Measurements from ENCODE around the gene C20orf141. TPM values are rescaled to one million over a fixed set of nuclear protein-coding genes. Genes with fewer than 3 reads are reported as not detected.

C20orf141 gene
- total and polyA plus RNA-seq, 10 of the 15 experiments (the other 5 are each of a cell fraction or from before 2014, with no cell fraction given), result not detected

DNA sequence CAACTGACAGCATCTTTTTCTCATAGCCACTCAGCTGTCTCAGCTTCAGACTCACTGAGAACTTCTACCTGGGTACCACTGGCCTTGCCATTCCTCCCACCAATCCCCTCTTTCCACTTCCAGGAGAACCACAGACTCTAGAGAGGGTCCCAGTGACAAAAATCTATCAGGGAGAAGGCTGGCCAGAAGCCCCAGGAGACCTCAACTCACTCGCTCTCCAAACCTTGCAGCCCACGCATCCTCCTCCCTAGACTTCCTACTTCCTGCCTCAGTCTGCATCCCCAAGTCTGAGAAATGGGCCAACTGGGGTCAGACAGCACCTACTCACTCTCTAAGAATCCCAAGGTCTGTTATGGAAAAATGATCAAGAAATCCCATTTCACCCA lies 2.5 kb downstream of the C20orf141 start (continued):
- TF ChIP-seq E2F8 (IDR thresholded peaks at IDR 0.05; ENCODE audit: low read depth, partially characterized antibody) (no peak), CHD1 (IDR thresholded peaks at IDR 0.05; ENCODE audit: low read depth, low read length) (no peak), BHLHE40 (IDR thresholded peaks at IDR 0.05; ENCODE audit: borderline replicate concordance in 1 of 2, low read depth in 2 of 2, low read length in 1 of 2) (no peak), SMARCA5 (IDR thresholded peaks at IDR 0.05) (no peak), SUPT20H (IDR thresholded peaks at IDR 0.05; ENCODE audit: borderline replicate concordance, control insufficient read depth, low read depth, low read length) (no peak), SMAD1 (IDR thresholded peaks at IDR 0.05; ENCODE audit: low read depth, partially characterized antibody) (no peak)
- TF ChIP-seq, protein P1, sequence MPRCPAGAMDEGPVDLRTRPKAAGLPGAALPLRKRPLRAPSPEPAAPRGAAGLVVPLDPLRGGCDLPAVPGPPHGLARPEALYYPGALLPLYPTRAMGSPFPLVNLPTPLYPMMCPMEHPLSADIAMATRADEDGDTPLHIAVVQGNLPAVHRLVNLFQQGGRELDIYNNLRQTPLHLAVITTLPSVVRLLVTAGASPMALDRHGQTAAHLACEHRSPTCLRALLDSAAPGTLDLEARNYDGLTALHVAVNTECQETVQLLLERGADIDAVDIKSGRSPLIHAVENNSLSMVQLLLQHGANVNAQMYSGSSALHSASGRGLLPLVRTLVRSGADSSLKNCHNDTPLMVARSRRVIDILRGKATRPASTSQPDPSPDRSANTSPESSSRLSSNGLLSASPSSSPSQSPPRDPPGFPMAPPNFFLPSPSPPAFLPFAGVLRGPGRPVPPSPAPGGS (IDR thresholded peaks at IDR 0.05; ENCODE audit: borderline replicate concordance, insufficient read depth, low read depth, low read length, poor library complexity, severe bottlenecking), result no peak
- TF ChIP-seq, protein P2, sequence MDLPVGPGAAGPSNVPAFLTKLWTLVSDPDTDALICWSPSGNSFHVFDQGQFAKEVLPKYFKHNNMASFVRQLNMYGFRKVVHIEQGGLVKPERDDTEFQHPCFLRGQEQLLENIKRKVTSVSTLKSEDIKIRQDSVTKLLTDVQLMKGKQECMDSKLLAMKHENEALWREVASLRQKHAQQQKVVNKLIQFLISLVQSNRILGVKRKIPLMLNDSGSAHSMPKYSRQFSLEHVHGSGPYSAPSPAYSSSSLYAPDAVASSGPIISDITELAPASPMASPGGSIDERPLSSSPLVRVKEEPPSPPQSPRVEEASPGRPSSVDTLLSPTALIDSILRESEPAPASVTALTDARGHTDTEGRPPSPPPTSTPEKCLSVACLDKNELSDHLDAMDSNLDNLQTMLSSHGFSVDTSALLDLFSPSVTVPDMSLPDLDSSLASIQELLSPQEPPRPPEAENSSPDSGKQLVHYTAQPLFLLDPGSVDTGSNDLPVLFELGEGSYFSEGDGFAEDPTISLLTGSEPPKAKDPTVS (IDR thresholded peaks at IDR 0.05; ENCODE audit: low read depth, low read length), result no peak
